HG03342 (cell line): Measurements from ENCODE around the gene TOGARAM2.
A peak's percentile ranks its signal among the peaks of the same experiment; 100 is the strongest.

Experiments used
- ATAC-seq: cut with Tn5 transposase; IDR thresholded peaks from one replicate; pipeline ENCODE4 v1.9.1; 2021; ENCODE audit warnings: mild to moderate bottlenecking, moderate library complexity; ENCODE audit not compliant: unreplicated experiment

Gene TOGARAM2

GRCh38 chr2:28981016-28981441 lies at the start of gene TOGARAM2:
TOGARAM2 (plus strand) TSS chr2:28981298; CDS start chr2:28994835, 13,537 bp downstream.
- ATAC-seq, result no peak

DNA sequence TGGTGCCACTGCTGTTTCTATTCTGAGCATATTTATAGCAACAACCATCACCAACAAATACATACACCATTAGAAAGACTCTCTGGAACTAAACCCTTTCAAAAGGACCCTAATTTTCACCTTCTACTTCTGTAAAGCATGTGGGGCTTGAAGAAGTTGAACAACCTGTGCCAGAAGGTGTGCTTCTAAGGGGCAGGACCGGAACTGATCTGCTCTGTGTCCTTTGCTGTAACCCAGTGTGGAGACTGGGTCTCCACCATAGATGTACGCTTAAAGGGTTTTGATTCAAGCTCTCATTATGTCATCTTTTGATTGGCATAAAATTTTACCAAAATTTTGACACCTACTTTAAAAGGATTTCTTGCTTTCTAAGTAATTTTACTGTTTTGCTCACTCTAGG lies 46.3 kb upstream of the TOGARAM2 start:
- ATAC-seq, result no peak

GRCh38 chr2:28941008-28941407 lies 40.1 kb upstream of the TOGARAM2 start:
- no peak for ATAC-seq

DNA sequence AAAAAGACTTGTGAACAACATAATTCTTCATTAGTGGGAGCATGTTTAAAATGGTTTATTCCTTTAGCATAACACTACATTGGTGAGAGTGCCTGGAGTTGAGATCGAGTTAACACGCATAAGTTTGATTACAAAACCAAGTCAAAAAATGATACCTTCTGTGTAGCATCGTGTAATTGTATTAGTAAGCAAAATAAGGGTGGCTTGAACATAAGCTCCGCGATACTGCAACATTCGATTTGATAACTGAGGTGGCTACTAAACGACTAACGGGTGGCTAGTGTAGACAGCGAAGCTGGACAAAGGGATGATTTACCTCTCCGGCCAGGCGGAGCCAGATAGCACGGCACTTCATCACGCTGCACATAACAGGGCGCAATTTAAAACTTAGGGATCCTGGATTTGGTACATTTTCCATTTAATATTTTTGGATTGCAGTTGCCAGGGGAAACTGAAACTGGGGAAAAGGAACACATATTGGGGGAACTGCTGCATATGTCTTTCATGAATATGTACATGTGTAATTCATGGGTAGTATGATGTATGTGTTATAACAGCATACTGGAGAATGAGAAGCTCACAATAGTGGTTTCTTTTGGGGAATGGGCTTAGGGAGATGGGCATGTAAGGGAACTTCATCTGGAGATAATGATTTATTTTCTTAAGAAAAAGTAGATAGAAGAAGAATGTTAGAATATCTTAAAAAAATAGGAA lies 36.4 kb upstream of the TOGARAM2 start:
- no peak for ATAC-seq

GRCh38 chr2:28948160-28948559 lies 32.9 kb upstream of the TOGARAM2 start:
- no peak for ATAC-seq

GRCh38 chr2:28949190-28949589 lies 31.9 kb upstream of the TOGARAM2 start:
- ATAC-seq, result no peak

GRCh38 chr2:28949617-28950305 lies 31.3 kb upstream of the TOGARAM2 start:
- ATAC-seq, result no peak

- ATAC-seq, result no peak
These were observed 30.0 kb upstream of the TOGARAM2 start for GRCh38 chr2:28950941-28951630.

- ATAC-seq, result no peak
These were observed 28.9 kb upstream of the TOGARAM2 start for GRCh38 chr2:28951910-28952835.

- no peak for ATAC-seq
These were observed 28.3 kb upstream of the TOGARAM2 start for GRCh38 chr2:28952836-28953211.

DNA sequence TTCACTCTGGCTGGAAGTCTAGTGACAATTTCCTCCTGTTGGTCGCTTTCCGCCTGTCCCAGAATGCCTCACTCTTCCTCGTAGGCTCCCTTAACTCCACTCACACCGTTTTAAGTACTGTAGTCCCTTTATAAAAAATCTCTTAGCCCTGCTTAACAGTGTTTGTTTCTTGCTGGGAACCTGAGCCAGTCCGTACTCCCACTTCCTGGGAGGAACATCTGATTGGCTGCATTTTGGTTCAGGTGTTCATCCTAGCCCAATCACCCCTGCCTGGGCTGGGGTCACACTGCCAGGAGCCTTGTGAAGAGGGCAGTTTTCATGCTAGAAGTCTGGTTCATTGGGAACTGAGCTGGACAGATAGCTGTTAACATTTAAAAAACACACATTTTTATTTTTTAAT lies 25.6 kb upstream of the TOGARAM2 start:
- no peak for ATAC-seq

DNA sequence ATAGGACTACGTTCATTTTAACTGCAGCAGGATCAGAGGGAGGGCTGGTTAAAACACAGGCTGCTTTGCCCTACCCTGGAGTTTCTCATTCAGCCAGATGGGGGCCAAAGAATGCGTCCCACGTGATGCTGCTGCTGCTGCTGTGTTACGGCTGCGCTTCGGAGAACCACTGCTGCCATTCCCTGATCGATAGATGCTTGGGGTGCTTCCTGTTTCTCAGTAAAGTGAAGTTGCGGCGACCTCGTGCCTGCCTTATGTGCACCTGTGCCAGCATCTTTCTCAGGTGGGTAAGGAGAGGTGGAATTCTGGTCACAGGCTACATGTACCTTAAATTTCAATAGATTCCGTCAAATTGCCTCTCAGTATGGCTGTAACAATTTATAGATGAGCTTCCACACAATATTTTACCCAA lies 24.7 kb upstream of the TOGARAM2 start:
- ATAC-seq, result peak; percentile 59

GRCh38 chr2:28956890-28957289 lies 24.2 kb upstream of the TOGARAM2 start:
- no peak for ATAC-seq

GRCh38 chr2:28958689-28959088 lies 22.4 kb upstream of the TOGARAM2 start:
- ATAC-seq, result no peak

- ATAC-seq, result no peak
These were observed 20.7 kb upstream of the TOGARAM2 start for GRCh38 chr2:28960401-28960800.

GRCh38 chr2:28962505-28962904 lies 18.6 kb upstream of the TOGARAM2 start:
- ATAC-seq, result no peak

DNA sequence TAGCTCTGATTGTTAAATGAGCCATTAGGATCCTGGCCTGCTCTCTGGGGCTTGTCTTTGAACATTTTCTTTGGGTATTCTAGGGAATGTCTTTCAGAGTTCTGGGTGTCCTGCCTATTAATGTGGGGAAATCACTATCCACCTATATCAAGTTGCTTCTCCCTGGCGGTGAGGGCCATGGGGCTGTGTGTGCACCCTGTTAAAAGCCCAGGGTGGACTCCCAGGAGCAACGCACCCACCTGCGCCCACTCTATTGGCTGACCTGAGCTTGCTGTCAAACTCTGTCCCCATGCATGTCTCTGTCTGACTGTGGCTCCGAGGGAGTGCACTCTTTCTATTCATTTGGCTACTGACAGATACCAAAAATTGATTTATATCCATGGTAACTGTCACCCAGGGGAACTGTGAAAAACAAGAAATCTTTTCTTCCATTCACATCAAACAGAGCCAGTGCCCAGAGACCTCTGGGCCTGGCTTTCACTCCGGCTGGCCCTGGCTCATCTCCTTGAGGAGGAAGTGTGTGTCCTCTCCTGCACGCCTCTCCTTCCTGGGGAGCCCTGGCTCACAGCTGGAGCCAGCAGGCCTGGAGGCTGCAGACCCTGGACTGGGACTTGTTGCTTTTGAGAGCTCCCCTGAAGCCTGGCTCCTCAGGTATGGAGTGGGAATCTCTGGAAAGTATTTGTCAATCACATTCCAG lies 10.5 kb upstream of the TOGARAM2 start:
- ATAC-seq, result no peak

DNA sequence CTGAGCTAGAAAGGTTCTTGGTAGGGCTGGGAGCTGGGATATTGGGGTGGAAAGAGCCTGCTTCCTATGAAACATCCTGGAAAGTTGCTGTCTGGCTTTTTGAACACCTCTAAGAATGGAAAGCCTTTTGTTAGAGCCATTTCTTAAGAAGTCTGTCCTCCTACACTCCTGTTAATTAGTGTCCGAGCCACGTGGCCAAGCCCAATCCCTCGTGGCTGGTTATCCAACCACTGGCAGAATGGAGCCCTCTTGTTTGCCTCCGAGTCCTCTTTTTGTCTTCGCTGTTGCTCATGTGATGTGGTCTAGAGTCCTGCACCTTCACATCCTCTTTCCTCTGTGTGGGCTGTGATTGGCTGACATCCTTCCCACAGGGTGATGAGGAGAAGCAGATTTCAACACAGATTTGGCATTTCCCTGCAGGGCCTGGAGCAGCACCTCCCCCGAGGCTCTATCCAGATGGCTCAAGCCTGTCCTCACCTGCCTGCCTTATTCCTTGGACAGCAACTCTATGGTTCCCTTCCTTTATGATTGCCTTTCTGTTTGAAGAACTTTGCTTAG lies 8.2 kb upstream of the TOGARAM2 start:
- no peak for ATAC-seq

GRCh38 chr2:28974252-28974651 lies 6.8 kb upstream of the TOGARAM2 start:
- no peak for ATAC-seq

GRCh38 chr2:28975671-28976070 lies 5.4 kb upstream of the TOGARAM2 start:
- no peak for ATAC-seq
